ENCODE data around the gene SIRT5. TPM values are rescaled to one million over a fixed set of nuclear protein-coding genes. Genes with fewer than 3 reads are reported as not detected.

The SIRT5 gene
- total and polyA plus RNA-seq, 5 donors from 2014 or later, result 8.2 to 12.5 (median 10.1) TPM

DNA sequence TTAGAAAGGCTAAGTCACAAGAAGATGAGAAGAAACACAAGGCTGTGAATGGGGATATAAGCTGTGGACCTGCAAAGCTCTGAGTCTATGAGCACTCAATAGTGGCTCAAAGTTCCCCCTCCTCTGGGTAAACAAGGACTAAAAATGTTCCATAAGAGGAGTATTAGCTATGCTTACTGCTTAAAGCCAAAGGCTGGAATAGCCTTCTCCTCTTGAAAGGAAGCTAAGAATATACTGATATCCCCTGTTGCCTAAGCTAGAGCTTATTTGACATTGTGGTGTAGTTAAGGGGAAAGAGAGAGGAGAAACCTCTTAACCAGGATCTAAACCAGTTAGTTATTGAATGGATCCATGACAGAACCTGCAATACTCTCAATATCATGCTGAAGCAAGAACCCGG is 86.5 kb downstream of the SIRT5 start:
- Mint-ChIP-seq H3K36me3 (peaks cover 8% of the 10 kb centered on the region), H3K4me3 (peak overlapping the region in 3 of 4 donors; percentile 9 to 76 (median 65)), H3K27me3 (no peaks in the 10 kb centered on the region), H3K27ac (peak overlapping the region in 2 of 3 donors; percentile 18 to 43), H3K9me3 (peaks cover 0 to 2% (median 0%) of the 10 kb centered on the region in 7 donors), H3K4me1 (peaks cover 61 to 89% (median 82%) of the 10 kb centered on the region in 4 donors)
- no peak for DNase-seq
- no peak for ATAC-seq (ENCODE audit: low read depth in 2 of 2)
- Histone ChIP-seq H3K4me3 (ENCODE audit: low read depth, low read length) (peak overlapping the region; percentile 27), H3K36me3 (ENCODE audit: control insufficient read depth, insufficient read depth, low read length) (peaks cover 7% of the 10 kb centered on the region), H3K9me3 (ENCODE audit: control insufficient read depth in 2 of 2, low read length in 2 of 2) (no peaks in the 10 kb centered on the region), H3K27ac (ENCODE audit: insufficient read depth, low read length, poor library complexity, severe bottlenecking) (no peak overlapping the region), H3K4me1 (ENCODE audit: control insufficient read depth, insufficient read depth, low read length, poor library complexity, severe bottlenecking) (peaks cover 70% of the 10 kb centered on the region), H3K27me3 (ENCODE audit: control insufficient read depth, insufficient read depth, low read length) (no peaks in the 10 kb centered on the region)

DNA sequence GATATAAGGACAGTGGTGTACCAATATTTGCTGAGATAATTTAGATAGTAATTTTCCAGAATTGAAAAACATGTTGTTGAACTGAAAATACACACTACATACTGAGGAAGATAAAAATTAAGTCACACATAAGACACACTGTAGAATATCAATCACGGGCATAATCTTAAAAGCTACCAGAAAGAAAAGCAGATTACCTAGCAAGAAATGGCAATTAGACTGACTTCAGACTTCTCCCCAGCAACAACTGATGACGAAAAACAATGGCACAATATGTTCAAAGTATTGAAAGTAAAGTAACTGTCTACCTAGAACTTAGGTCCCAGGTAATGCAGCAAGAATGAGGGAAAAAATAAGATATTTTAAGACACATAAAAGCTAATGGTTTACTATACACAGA is 87.2 kb downstream of the SIRT5 start:
- peaks cover 0 to 2% (median 0%) of the 10 kb centered on the region in 7 donors for H3K9me3 Mint-ChIP-seq
- Histone ChIP-seq H3K4me1 (ENCODE audit: control insufficient read depth, insufficient read depth, low read length, poor library complexity, severe bottlenecking) (peaks cover 73% of the 10 kb centered on the region), H3K9me3 (ENCODE audit: control insufficient read depth in 2 of 2, low read length in 2 of 2) (no peaks in the 10 kb centered on the region), H3K27ac (ENCODE audit: insufficient read depth, low read length, poor library complexity, severe bottlenecking) (no peak overlapping the region), H3K4me3 (ENCODE audit: low read depth, low read length) (peak overlapping the region; percentile 62), H3K36me3 (ENCODE audit: control insufficient read depth, insufficient read depth, low read length) (peaks cover 2% of the 10 kb centered on the region), H3K27me3 (ENCODE audit: control insufficient read depth, insufficient read depth, low read length) (no peaks in the 10 kb centered on the region)
- H3K4me3 Mint-ChIP-seq, result peak overlapping the region; percentile 22 to 76 (median 50)
- no peaks in the 10 kb centered on the region for H3K27me3 Mint-ChIP-seq
- peak overlapping the region in 2 of 3 donors; percentile 18 to 31 for H3K27ac Mint-ChIP-seq
- H3K4me1 Mint-ChIP-seq, result peaks cover 64 to 90% (median 84%) of the 10 kb centered on the region in 4 donors
- H3K36me3 Mint-ChIP-seq, result peaks cover 4% of the 10 kb centered on the region
- ATAC-seq (ENCODE audit: low read depth in 2 of 2) (no peak), DNase-seq (peak in 1 of 3 donors; percentile 47)

DNA sequence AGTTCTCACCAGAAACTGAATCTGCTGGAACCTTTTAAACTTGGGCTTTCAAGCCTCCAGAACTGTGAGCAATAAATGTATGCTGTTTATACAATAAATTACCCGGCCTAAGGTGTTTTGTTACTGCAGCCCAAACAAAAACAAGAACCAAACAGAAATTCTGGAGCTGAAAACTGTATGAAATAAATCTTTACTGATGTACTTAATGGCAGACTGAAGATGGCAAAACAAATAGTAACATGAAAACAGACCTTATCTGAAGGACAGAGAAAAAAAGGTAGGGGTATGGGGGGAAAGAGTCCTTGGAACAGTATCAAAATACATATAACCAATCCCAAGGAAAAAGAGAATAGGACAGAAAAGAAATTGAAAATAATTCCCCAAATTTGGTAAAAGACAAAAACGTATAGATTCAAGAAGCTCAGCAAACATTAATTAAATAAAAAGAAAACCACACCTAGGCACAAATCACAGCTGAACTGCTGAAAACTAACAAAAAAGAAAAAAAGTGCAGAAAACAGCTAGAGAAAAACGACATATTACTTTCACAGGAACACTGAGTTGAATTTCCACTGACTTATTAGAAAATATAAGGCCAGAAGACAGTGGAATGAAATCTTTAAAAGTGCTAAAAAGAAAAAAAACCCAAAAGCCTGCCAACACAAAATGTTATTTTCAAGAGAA is 88.4 kb downstream of the SIRT5 start:
- no peaks in the 10 kb centered on the region for H3K27me3 Mint-ChIP-seq
- Histone ChIP-seq H3K4me3 (ENCODE audit: low read depth, low read length) (peak overlapping the region; percentile 62), H3K36me3 (ENCODE audit: control insufficient read depth, insufficient read depth, low read length) (no peaks in the 10 kb centered on the region), H3K4me1 (ENCODE audit: control insufficient read depth, insufficient read depth, low read length, poor library complexity, severe bottlenecking) (peaks cover 73% of the 10 kb centered on the region), H3K27me3 (ENCODE audit: control insufficient read depth, insufficient read depth, low read length) (no peaks in the 10 kb centered on the region), H3K27ac (ENCODE audit: insufficient read depth, low read length, poor library complexity, severe bottlenecking) (peak overlapping the region; percentile 56), H3K9me3 (ENCODE audit: control insufficient read depth in 2 of 2, low read length in 2 of 2) (no peaks in the 10 kb centered on the region)
- peak overlapping the region; percentile 42 to 84 (median 62) for H3K4me3 Mint-ChIP-seq
- H3K9me3 Mint-ChIP-seq, result peaks cover 0 to 4% (median 0%) of the 10 kb centered on the region in 7 donors
- no peaks in the 10 kb centered on the region for H3K36me3 Mint-ChIP-seq
- peak overlapping the region; percentile 1 to 52 (median 18) for H3K27ac Mint-ChIP-seq
- H3K4me1 Mint-ChIP-seq, result peaks cover 71 to 91% (median 88%) of the 10 kb centered on the region in 4 donors
- no peak for DNase-seq
- no peak for ATAC-seq (ENCODE audit: low read depth in 2 of 2)

DNA sequence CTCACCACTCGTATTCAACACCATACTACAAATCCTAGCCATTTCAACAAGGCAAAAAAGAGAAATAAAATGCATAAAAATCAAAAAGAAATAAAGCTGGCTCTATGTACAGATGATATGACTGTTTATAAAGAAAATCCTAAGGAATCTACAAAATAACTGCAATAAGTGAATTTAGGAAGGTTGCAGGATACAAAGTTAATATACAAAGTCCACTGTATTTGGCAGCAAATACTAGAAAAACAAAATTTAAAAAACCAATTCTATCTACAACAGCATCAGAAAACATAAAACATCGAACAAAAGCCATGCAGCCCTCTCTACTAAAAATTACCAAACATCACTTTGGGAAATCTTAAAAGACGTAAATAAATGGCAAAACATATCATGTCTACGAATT is 89.6 kb downstream of the SIRT5 start:
- H3K27ac Mint-ChIP-seq, result peak overlapping the region; percentile 45 to 68 (median 53)
- Histone ChIP-seq H3K9me3 (ENCODE audit: control insufficient read depth in 2 of 2, low read length in 2 of 2) (no peaks in the 10 kb centered on the region), H3K36me3 (ENCODE audit: control insufficient read depth, insufficient read depth, low read length) (no peaks in the 10 kb centered on the region), H3K4me3 (ENCODE audit: low read depth, low read length) (peak overlapping the region; percentile 62), H3K27ac (ENCODE audit: insufficient read depth, low read length, poor library complexity, severe bottlenecking) (no peak overlapping the region), H3K27me3 (ENCODE audit: control insufficient read depth, insufficient read depth, low read length) (no peaks in the 10 kb centered on the region), H3K4me1 (ENCODE audit: control insufficient read depth, insufficient read depth, low read length, poor library complexity, severe bottlenecking) (peaks cover 82% of the 10 kb centered on the region)
- H3K4me1 Mint-ChIP-seq, result peaks cover 80 to 94% (median 92%) of the 10 kb centered on the region in 4 donors
- no peaks in the 10 kb centered on the region for H3K36me3 Mint-ChIP-seq
- no peaks in the 10 kb centered on the region for H3K27me3 Mint-ChIP-seq
- ATAC-seq (ENCODE audit: low read depth in 2 of 2), result no peak
- H3K4me3 Mint-ChIP-seq, result peak overlapping the region in 3 of 4 donors; percentile 31 to 76 (median 38)
- no peak for DNase-seq
- peaks cover 0 to 4% (median 0%) of the 10 kb centered on the region in 7 donors for H3K9me3 Mint-ChIP-seq

Other genes with a start within 250 kb of the SIRT5 start
- gene TBC1D7, start 246.1 kb upstream of the SIRT5 start, total RNA-seq, result 16.2 TPM
- gene TBC1D7, start 246.1 kb upstream of the SIRT5 start, polyA plus RNA-seq, result 10 to 100 TPM; 18.7 to 31.3 (median 22.5) TPM
- gene GFOD1, start 87.0 kb upstream of the SIRT5 start, total RNA-seq, result 1.8 TPM
- gene GFOD1, start 87.0 kb upstream of the SIRT5 start, polyA plus RNA-seq, result under 1 TPM; 0.06 to 0.37 (median 0.13) TPM
- 50.2 TPM for gene NOL7, start 40.7 kb downstream of the SIRT5 start, total RNA-seq
- gene NOL7, start 40.7 kb downstream of the SIRT5 start, polyA plus RNA-seq, result 100 to 1,000 TPM; 127 to 145 (median 130) TPM
- 85.5 TPM for gene RANBP9, start 137.2 kb downstream of the SIRT5 start, total RNA-seq
- 10 to 100 TPM in 2 of 4 donors, 1 to 10 TPM in 2; 5.6 to 11.1 (median 8.8) TPM for gene RANBP9, start 137.2 kb downstream of the SIRT5 start, polyA plus RNA-seq
- gene MCUR1, start 240.0 kb downstream of the SIRT5 start, total RNA-seq, result 9.8 TPM
- gene MCUR1, start 240.0 kb downstream of the SIRT5 start, polyA plus RNA-seq, result 1 to 10 TPM; 4.7 to 9.7 (median 7.4) TPM